HCT116 (cell line): ENCODE measurements around the gene SRPRA. TPM values are rescaled to one million over a fixed set of nuclear protein-coding genes. Genes with fewer than 3 reads are reported as not detected.

Experiments used
- ATAC-seq: fragments of 200-7000 bp; cut with Tn5 transposase; 2 replicates; pipeline ENCODE4 v1.9.1; 2020; ENCODE audit warnings: mild to moderate bottlenecking, moderate library complexity
- BruUV-seq: library from RNA; stranded (reverse); fragments of 400-500 nt; replicated peaks from 2 replicates; lab custom pipeline; 2021; lab: Mats Ljungman, UMichigan
- CTCF ChIA-PET: fragments of 300-600 bp; sonication (Branson Sonifier 250); formaldehyde crosslinking; loops from one replicate; lab custom pipeline; 2021; ENCODE audit warnings: antibody characterized with exemption; lab: Charles Lee
- POLR2A ChIA-PET: fragments of 300-600, 350-600 bp; sonication (Branson Sonifier 250); formaldehyde crosslinking; loops from one replicate; lab custom pipeline; 2021; ENCODE audit warnings: antibody characterized with exemption; lab: Charles Lee
- RAD21 ChIA-PET, 2 experiments: fragments of 300-600 bp; sonication (Branson Sonifier 250); formaldehyde crosslinking; loops; one replicate each; lab custom pipeline; 2023; ENCODE audit warnings: low total read pairs in 2 of 2; ENCODE audit not compliant: uncharacterized antibody in 2 of 2, unreplicated experiment in 2 of 2, low non-redundant PET in 1 of 2; lab: Charles Lee
- DNase-seq: peaks from one replicate; pipeline ENCODE4 v3.0.0-alpha.2; 2010; ENCODE audit warnings: low read depth, low spot score
- H2AFZ ChIP-seq: fragments of 200-600 bp; shearing (Covaris generic), sonication (generic); 2 replicates; pipeline ENCODE4 v1.6.1; 2017; ENCODE audit warnings: low read depth, mixed run types, mixed read lengths, antibody characterized with exemption, low read length; ENCODE audit not compliant: poor library complexity, severe bottlenecking
- H3K27ac ChIP-seq: 2 replicates; pipeline ENCODE4 v1.5.1; 2012; ENCODE audit warnings: low read depth, low read length
- H3K27me3 ChIP-seq: fragments of 200-600 bp; sonication (generic); 2 replicates; pipeline ENCODE4 v1.6.1; 2016; ENCODE audit warnings: mixed run types, low read length, mixed read lengths; ENCODE audit not compliant: insufficient read depth
- H3K36me3 ChIP-seq, 2 experiments: fragments of 200-500 bp in 1 of 2; fragments of 200-600 bp in 1 of 2; sonication (Bioruptor generic) in 1 of 2; sonication (generic) in 1 of 2; 2 replicates each; pipeline versions ENCODE4 v1.5.1 to v1.6.1; 2014 to 2016; ENCODE audit warnings: low read length in 2 of 2, inconsistent platforms in 1 of 2, mixed read lengths in 1 of 2, mixed run types in 1 of 2; ENCODE audit not compliant: insufficient read depth in 2 of 2, control insufficient read depth in 1 of 2
- H3K4me1 ChIP-seq, 2 experiments: fragments of 200-600 bp in 1 of 2; sonication (generic) in 1 of 2; 2 replicates each; pipeline versions ENCODE4 v1.5.1 to v1.6.1; 2012 to 2017; ENCODE audit warnings: low read length in 2 of 2, inconsistent platforms in 1 of 2, mild to moderate bottlenecking in 1 of 2, mixed read lengths in 1 of 2, mixed run types in 1 of 2, moderate library complexity in 1 of 2; ENCODE audit not compliant: insufficient read depth in 2 of 2, control insufficient read depth in 1 of 2
- H3K4me2 ChIP-seq: fragments of 200-600 bp; sonication (generic); 2 replicates; pipeline ENCODE4 v1.6.1; 2017; ENCODE audit warnings: mixed run types, low read length, mixed read lengths
- H3K4me3 ChIP-seq, 2 experiments: fragments of 200-600 bp in 1 of 2; sonication (generic) in 1 of 2; replicated peaks in 1 of 2; 2 replicates each; pipeline ENCODE4 v1.5.1; 2011 to 2016; ENCODE audit warnings: low read length in 2 of 2, control low read depth in 1 of 2, low read depth in 1 of 2, mild to moderate bottlenecking in 1 of 2, mixed read lengths in 1 of 2, mixed run types in 1 of 2
- H3K79me2 ChIP-seq: fragments of 200-600 bp; sonication (generic); 2 replicates; pipeline ENCODE4 v1.6.1; 2017; ENCODE audit warnings: mild to moderate bottlenecking, mixed run types, low read length, moderate library complexity, mixed read lengths; ENCODE audit not compliant: insufficient read depth
- H3K9ac ChIP-seq: fragments of 200-600 bp; sonication (generic); 2 replicates; pipeline ENCODE4 v1.6.1; 2016; ENCODE audit warnings: low read length, mixed read lengths
- H3K9me2 ChIP-seq: fragments of 200-600 bp; sonication (generic), shearing (Covaris generic); 2 replicates; pipeline ENCODE4 v1.6.1; 2017; ENCODE audit warnings: mixed run types, mild to moderate bottlenecking, moderate library complexity; ENCODE audit not compliant: insufficient read depth
- H3K9me3 ChIP-seq, 2 experiments: fragments of 200-500 bp in 1 of 2; fragments of 200-600 bp in 1 of 2; sonication (Bioruptor generic) in 1 of 2; sonication (generic) in 1 of 2; 2 replicates each; pipeline ENCODE4 v1.6.1; 2014 to 2017; ENCODE audit warnings: low read length in 2 of 2, mixed read lengths in 2 of 2, inconsistent platforms in 1 of 2, low read depth in 1 of 2, mild to moderate bottlenecking in 1 of 2, mixed run types in 1 of 2, moderate library complexity in 1 of 2; ENCODE audit not compliant: control insufficient read depth in 1 of 2, insufficient read depth in 1 of 2
- H4K20me1 ChIP-seq: fragments of 200-600 bp; sonication (generic), shearing (Covaris generic); 2 replicates; pipeline ENCODE4 v1.6.1; 2017; ENCODE audit warnings: mixed run types, mild to moderate bottlenecking, moderate library complexity; ENCODE audit not compliant: insufficient read depth
- ATF3 ChIP-seq: IDR thresholded peaks from 2 replicates; pipeline ENCODE4 v1.6.1; 2012
- CBX3 ChIP-seq: IDR thresholded peaks from 2 replicates; pipeline ENCODE4 v1.6.1; 2012; ENCODE audit warnings: low read depth
- CEBPB ChIP-seq: IDR thresholded peaks from 2 replicates; pipeline ENCODE4 v1.6.1; 2012; ENCODE audit warnings: low read depth
- CTCF ChIP-seq, 3 experiments: fragments of 200-600 bp in 1 of 3; sonication (generic) in 1 of 3; IDR thresholded peaks in 2 of 3; conservative IDR thresholded peaks in 1 of 3; 2 replicates each; pipeline ENCODE4 v1.5.1; 2012 to 2017; ENCODE audit warnings: low read depth in 2 of 3, low read length in 2 of 3, antibody characterized with exemption in 1 of 3, borderline replicate concordance in 1 of 3, control low read depth in 1 of 3, mild to moderate bottlenecking in 1 of 3, mixed read lengths in 1 of 3, mixed run types in 1 of 3, moderate library complexity in 1 of 3; ENCODE audit not compliant: insufficient read depth in 1 of 3
- EGR1 ChIP-seq: IDR thresholded peaks from 2 replicates; pipeline ENCODE4 v1.6.1; 2012; ENCODE audit warnings: low read depth
- ELF1 ChIP-seq: IDR thresholded peaks from 2 replicates; pipeline ENCODE4 v1.6.1; 2012; ENCODE audit warnings: low read depth, borderline replicate concordance
- EZH2 ChIP-seq: fragments of 200-600 bp; sonication (generic); IDR thresholded peaks from 2 replicates; pipeline ENCODE4 v1.6.1; 2017; ENCODE audit warnings: antibody characterized with exemption, mixed run types
- EZH2phosphoT487 ChIP-seq: fragments of 200-600 bp; IDR thresholded peaks from 2 replicates; pipeline ENCODE4 v1.6.1; 2018; ENCODE audit warnings: antibody characterized with exemption, borderline replicate concordance
- FOSL1 ChIP-seq: IDR thresholded peaks from 2 replicates; pipeline ENCODE4 v1.6.1; 2012; ENCODE audit warnings: low read depth
- JUND ChIP-seq: IDR thresholded peaks from 2 replicates; pipeline ENCODE4 v1.6.1; 2012
- MAX ChIP-seq: IDR thresholded peaks from 2 replicates; pipeline ENCODE4 v1.6.1; 2012
- POLR2AphosphoS5 ChIP-seq: IDR thresholded peaks from 2 replicates; pipeline ENCODE4 v1.6.1; 2011; ENCODE audit warnings: mild to moderate bottlenecking, low read depth, low read length, moderate library complexity
- REST ChIP-seq: IDR thresholded peaks from 2 replicates; pipeline ENCODE4 v1.6.1; 2012; ENCODE audit warnings: low read depth
- SP1 ChIP-seq: IDR thresholded peaks from 2 replicates; pipeline ENCODE4 v1.6.1; 2012; ENCODE audit warnings: low read depth
- TCF7L2 ChIP-seq: IDR thresholded peaks from 2 replicates; pipeline ENCODE4 v1.7.0; 2011; ENCODE audit warnings: borderline replicate concordance, inconsistent platforms; ENCODE audit not compliant: insufficient read depth, insufficient read length; ENCODE audit errors: extremely low read depth
- YY1 ChIP-seq: IDR thresholded peaks from 2 replicates; pipeline ENCODE4 v1.6.1; 2011; ENCODE audit warnings: low read length, low read depth, moderate library complexity, mild to moderate bottlenecking; ENCODE audit not compliant: insufficient replicate concordance; ENCODE audit errors: extremely low read depth
- ZFX ChIP-seq: fragments of 450-650 bp; IDR thresholded peaks from 2 replicates; pipeline ENCODE4 v1.6.1; 2017
- intact Hi-C: fragments of 100-400 bp; cut with micrococcal nuclease; formaldehyde crosslinking; loops from 2 replicates; pipeline ENCODE4 v1.10.0; 2022
- total RNA-seq: library from RNA; stranded (reverse); gene quantifications from one replicate; pipeline ENCODE4 v1.2.1, GENCODE V29; 2021; ENCODE audit not compliant: unreplicated experiment

Gene SRPRA
- total RNA-seq, 1 experiment from 2014 or later = 74.5 TPM

DNA sequence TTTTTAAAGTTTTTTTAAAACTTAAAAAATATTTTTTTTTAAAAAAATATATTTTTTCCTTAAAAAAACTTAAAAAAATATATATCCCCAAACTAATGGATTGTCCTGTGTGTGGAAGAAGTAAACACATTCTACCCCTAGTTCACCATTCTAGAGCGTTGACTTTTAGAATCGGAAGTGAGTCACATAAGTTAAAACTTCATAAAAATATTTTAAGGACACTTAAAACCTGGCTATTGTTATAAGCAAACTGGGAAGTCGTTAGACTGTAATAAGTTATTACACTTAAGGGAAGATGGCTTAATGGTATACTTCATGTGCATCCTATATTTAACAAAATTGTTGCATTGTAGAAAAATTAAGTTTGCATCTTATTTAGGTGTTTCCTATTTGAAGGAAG lies 36.0 kb downstream of the SRPRA start:
- peaks cover 7% of the 10 kb centered on the region for H3K79me2 ChIP-seq
- ATAC-seq (no peak), DNase-seq (no peak)
- H3K4me3 ChIP-seq = no peak overlapping the region
- no peak overlapping the region for H2AFZ ChIP-seq
- H3K27ac ChIP-seq = no peak overlapping the region
- no peaks in the 10 kb centered on the region for H3K9me2 ChIP-seq
- H3K9ac ChIP-seq = no peak overlapping the region
- H3K27me3 ChIP-seq = no peaks in the 10 kb centered on the region
- CTCF ChIA-PET = no interaction called here
- H3K4me2 ChIP-seq = no peak overlapping the region
- RAD21 ChIA-PET = no interaction called here
- no peaks in the 10 kb centered on the region for H4K20me1 ChIP-seq
- H3K36me3 ChIP-seq = no peaks in the 10 kb centered on the region
- POLR2A ChIA-PET = no interaction called here
- no peaks in the 10 kb centered on the region for H3K9me3 ChIP-seq
- TF ChIP-seq EZH2 = no peak
- no peak for TF ChIP-seq ELF1
- no peak for TF ChIP-seq TCF7L2
- TF ChIP-seq REST = no peak
- TF ChIP-seq CEBPB = no peak
- TF ChIP-seq FOSL1 = no peak
- TF ChIP-seq CTCF (IDR thresholded peaks at IDR 0.05 in 2 of 3, conservative IDR thresholded peaks at IDR 0.05 in 1 of 3; ENCODE audit: borderline replicate concordance in 1 of 3, insufficient read depth in 1 of 3, low read depth in 2 of 3, low read length in 2 of 3) = no peak
- TF ChIP-seq SP1 = no peak
- no peak for TF ChIP-seq JUND
- no peak for TF ChIP-seq ZFX
- no peak for TF ChIP-seq POLR2AphosphoS5
- TF ChIP-seq ATF3 = no peak
- no peak for TF ChIP-seq EZH2phosphoT487
- no peak for TF ChIP-seq CBX3
- no peak for TF ChIP-seq MAX
- TF ChIP-seq EGR1 = no peak
- TF ChIP-seq YY1 = no peak
- TF ChIP-seq, all 23 proteins: peak for 0
- no TSS peak for BruUV-seq
- intact Hi-C loops = no loop called here
- H3K4me1 ChIP-seq = no peaks in the 10 kb centered on the region
